ENCODE results near the gene DDI2. TPM values are rescaled to one million over a fixed set of nuclear protein-coding genes. Genes with fewer than 3 reads are reported as not detected.
"Not testable (repeated sequence)": the region's sequence is repeated elsewhere in the genome, so short reads cannot be mapped to it uniquely, and the experiment has no call there.

DDI2 gene
- total RNA-seq, 2 donors from 2014 or later: 23.6 to 25.1 TPM

DNA sequence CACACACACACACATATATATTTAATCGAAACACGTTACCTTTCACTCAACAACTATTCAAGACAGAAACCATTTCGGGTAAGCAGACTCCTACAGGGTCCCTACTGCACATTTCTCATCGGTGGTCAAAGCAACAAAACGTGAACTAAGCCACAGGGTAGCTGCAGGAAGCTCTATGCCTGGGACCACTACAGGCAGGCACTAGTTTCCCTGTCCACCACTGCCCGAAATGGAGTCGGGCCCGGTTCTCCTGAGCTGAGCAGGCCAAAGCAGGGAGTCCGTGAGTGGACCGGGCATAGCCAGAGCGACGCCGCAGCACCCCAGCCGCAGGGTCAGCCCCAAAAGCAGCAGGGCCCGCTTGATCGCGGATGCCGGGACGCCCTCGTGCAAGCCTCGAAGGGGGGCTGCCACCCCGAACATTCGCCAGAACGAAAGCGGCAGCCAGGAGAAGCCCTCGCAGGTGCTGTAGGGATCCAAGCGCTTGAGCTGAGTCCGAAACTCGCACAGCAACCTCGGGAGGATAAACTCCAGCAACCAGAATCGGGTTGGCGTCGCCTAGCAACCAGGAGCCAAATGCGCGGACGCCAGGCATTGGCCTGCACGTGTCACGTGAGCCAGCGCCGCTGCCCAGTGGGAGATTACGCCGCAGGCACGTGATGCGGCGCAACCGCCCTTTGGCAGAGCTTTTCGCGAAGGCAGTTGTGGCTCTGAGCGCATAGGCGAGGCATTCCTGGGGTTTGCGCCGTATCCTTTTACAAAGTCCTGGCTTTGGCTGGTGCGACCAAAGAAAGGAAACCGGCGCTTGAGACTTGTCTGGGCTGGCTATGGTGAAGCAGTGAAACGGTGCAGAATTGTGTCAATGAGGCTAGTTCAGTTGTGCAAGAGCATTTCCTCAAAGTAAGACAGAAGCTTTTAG, 13.9 kb upstream of the DDI2 start:
- intact Hi-C loops (cut with DNase I): no loop called here
- ATAC-seq (peak; percentile 99), DNase-seq (peak; percentile 99)

DNA sequence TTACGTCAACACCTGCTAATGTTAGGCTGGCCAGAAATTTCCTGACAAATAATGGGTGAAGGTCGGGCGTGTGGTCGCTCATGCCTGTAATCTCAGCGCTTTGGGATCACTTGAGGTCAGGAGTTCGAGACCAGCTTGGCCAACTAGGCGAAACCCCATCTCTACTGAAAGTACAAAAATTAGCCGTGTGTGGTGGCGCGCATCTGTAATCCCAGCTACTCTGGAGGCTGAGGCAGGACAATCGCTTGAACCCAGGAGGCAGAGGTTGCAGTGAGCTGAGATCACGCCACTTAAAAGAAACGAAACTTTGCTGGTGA, 13.3 kb upstream of the DDI2 start:
- DNase-seq; intact Hi-C loops (cut with DNase I); ATAC-seq: not testable (repeated sequence)

DNA sequence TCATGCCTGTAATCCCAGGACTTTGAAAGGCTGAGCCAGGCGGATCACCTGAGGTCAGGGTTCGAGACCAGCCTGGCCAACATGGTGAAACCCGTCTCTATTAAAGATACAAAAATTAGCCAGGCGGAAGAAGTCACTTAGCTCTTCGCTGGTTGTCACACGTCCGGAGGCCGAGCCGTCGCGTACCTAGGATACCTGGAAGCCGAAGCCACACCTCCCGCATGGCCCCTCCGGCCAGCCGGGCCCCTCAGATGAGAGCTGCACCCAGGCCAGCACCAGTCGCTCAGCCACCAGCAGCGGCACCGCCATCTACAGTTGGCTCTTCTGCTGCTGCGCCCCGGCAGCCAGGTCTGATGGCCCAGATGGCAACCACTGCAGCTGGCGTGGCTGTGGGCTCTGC, 12.9 kb upstream of the DDI2 start:
- ATAC-seq; intact Hi-C loops (cut with DNase I); DNase-seq: not testable (repeated sequence)

DNA sequence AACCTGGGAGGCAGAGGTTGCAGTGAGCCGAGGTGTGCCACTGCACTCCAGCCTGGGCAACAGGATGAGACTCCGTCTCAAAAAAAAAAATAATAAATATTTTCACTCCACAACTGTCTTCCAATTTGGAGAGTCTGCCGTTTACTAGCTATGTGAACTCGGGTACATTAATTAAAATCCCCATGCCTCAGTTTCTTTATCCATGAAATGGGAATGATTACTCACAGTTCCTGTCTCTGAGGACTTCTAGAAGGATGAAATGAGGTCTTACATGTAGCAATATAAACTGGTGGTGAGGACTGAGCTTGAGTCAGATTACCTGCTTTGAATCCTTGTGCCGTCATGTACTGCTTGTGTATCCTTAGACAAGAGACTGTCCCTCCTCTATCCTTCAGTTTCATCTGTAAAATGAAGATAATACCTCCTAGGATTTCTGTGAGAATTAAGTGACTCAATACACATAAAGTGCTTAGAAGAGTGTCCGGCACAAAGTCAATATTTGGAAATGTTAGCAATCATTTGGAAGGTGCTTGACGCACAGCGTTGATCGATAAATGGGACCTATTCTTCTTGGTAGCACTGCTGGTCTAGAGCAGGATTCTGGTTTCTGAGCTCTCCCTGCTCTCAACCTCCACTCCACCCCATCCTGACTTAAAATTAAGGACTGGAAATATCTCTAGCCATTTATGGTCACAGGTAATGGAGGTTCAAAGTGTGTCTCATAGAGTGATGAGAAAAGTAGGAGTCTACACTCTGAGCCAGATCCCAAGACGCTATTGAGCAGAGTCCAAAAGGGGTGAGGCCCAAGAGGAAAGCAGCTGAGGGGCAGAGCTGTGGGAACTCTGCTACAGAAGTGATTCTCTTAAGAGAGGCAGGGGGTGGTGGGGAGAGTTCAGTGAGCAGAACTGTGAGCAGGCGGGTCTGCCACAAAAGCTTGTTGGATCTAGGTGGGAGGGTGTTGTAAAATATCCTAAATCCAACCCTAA, 11.6 kb upstream of the DDI2 start:
- DNase-seq (no peak), ATAC-seq (no peak)
- intact Hi-C loops (cut with DNase I): no loop called here

DNA sequence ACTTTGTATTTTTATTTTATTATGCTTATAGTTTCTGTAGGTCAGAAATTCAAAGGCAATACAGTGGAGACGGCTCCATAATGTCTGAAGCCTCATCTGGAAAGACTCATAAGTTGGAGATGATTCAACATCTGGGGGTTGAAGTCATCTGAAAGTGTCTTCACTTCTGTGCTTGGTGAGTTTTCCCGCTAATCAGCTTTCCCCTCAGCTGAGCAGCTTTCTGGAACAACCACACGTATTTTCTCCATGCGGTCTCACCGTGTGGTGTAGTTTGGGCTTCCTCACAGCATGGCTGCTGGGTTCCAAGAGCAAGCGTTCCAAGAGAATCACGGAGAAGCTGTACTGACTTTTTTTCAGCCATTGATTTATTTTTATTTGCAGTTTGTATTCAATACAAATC, 7.6 kb upstream of the DDI2 start:
- intact Hi-C loops (cut with DNase I): no loop called here
- no peak for ATAC-seq

DNA sequence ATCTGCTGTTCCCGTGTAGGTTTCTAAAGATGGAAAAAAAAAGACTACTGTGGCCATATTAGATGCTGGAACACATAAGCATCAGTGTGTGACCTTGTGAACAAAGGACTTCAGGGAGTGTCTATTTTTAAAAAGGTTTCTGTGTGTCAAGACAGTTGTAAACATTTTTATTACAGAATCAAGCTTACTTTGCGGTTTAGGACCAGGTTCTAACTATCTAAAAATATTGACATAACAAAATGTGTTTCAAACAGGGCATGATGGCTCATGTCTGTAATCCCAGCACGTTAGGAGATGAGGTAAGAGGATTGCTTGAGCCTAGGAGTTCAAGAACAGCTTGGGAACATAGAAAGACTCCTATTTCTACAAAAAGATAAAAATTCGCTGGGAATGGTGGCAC, 7.1 kb upstream of the DDI2 start:
- ATAC-seq (no peak), DNase-seq (no peak)
- intact Hi-C loops (cut with DNase I): no loop called here

More for the DNA sequence above, 7.6 kb upstream of the DDI2 start:
- DNase-seq: no peak

DNA sequence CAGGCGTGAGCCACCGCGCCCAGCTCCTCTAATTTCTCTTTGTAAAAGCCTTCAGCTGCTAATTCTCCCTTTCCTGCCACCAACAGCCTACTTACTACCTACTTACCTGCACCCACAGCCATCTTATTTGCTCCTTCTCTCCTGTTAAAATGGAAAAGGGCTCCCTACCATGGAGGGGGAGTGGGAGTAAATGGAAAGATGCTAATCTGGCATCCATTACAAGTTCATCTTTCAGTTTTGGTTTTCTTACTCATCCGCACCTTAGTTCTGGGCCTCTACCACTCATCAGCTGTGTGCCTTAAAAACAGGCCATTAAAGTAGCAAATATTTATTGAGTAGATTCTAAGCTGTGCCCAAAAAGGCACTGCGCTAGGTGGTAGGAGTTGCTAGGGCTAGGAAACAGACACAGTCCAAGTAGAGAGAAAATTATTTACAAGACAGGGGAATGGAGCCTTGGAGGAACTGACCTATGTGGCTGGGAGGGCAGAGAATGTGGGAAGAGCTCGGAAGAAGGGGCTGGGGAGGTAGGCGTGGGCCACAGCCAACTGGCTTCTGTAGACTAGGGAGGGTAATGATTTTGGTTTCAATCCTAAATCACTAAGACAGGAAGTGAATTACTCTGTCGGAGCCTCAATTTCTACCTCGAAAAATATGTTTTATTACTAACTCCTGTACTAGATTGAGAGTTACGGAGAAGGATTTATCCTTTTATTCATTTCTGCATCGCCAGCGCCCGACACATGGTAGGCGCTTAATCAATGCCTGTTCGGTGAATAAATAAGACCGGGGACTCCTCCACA, 685 bp upstream of the DDI2 start:
- ATAC-seq: peak in 1 of 2 donors; percentile 31
- intact Hi-C loops (cut with DNase I): no loop called here
- DNase-seq: peak; percentile 42

DNA sequence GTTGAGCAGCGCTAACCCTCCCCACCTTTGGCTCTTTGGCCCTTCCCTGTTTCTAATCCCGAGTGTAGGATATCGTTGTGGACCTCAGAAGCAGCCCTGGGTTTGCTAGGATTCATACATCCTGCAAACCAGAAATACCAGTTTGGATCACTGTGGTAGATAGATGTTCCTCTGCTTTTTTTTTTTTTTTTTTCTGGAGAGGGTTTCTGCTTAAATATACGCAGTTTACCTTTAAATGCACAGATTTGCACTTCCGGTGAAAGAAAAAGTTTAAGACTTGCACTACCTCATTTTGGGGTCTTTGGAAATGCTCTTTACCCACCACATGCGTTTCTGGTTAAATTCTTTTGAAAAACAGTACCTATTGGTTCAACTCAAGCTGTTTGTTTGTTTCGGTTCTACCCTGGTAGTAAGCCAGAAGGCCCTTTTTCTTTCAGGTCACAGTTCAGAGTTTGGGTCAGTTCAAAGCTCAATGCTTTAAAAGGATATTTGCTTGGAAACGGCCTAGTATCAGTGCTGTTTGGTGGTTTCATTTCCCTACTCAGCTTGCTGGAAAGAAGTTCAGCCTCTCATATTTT, 908 bp downstream of the DDI2 start:
- no peak for ATAC-seq
- intact Hi-C loops (cut with DNase I): no loop called here
- no peak for DNase-seq

DNA sequence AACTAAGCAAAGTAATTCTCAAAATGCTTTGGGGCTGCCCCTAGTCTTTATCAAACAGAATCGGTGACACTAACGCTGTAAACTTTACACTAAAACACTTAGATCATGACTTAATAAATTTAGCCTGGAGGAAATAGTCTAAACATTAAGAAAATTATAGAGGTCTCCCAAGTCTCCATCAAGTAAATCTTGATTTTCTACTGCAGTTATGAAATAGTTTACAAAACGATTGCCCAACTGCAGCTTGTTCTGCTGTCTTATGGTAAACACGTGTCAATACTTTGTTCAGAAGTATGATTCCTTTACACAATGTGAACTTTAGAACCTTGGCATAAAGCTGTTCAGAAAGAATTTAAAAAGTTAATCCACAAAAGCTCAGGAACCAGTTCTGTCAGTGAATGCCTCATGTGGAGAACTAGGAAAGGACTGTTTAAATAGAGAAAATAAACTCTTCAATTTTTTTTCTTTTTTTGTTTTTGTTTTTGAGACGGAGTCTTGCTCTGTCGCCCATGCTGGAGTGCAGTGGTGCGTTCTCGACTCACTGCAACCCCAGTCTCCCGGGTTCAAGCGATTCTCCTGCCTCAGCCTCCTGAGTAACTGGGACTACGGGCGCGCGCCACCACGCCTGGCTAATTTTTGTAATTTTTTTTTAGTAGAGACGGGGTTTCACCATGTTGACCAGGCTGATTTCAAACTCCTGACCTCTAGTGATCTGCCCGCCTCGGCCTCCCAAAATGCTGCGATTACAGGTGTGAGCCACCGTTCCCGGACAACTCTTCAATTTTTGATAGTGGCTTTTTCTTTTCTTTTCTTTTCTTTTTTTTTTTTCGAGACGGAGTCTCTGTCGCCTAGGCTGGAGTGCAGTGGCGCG, 1.6 kb downstream of the DDI2 start:
- DNase-seq (no peak), ATAC-seq (no peak)
- intact Hi-C loops (cut with DNase I): no loop called here

DNA sequence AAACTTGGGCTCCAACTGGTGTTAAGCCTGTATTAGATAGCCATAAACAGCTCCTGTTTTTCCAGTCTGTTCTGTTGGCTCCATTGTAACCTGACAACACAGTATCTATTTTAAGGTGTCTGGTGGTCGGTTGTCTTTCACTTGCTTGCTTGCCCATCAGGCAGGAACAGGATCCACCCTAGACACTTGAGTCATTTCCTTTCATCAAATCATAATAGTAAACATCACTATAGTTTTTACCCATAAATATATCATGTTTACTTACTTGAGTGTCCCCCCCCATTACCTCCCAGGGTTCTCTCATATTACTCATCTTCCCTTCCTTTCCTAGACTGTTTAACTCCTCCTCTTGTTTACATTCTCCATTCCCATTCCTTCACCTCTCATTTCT, 2.9 kb downstream of the DDI2 start:
- DNase-seq (no peak), ATAC-seq (no peak)
- intact Hi-C loops (cut with DNase I): no loop called here

DNA sequence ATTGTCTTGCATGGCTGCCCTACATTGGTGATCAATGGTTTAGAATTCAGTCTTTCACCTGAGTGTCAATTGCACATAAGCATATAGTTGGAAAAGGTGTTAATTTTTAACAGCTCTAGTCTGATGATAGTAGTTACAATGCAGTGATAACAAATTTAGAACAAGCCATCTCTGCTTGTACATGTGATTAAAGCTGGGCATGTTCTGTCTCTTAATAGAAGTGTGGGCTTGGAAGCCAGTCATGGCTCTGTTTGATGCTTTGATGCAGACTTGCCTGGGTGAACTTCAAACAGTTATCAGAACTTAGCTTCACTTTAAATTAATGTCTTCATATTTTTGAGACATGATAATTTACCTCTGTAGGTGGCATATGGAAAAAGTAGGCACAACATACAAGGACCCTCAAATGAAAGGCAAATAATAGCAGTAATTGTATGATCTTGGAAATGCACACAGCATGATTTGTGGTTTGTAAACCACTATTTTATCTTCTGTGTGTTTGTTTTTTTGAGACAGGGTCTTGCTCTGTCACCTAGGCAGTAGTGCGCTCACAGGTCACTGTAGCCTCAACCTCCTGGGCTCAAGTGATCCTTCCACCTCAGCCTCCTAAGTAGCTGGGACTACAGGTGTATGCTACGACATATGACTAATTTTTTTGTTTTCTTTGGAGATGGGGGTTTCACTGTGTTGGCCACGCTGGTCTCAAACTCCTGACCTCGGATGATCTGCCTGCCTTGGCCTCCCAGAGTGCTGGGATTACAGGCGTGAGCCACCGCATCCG, 3.8 kb downstream of the DDI2 start:
- intact Hi-C loops (cut with DNase I): no loop called here
- ATAC-seq (no peak), DNase-seq (no peak)

DNA sequence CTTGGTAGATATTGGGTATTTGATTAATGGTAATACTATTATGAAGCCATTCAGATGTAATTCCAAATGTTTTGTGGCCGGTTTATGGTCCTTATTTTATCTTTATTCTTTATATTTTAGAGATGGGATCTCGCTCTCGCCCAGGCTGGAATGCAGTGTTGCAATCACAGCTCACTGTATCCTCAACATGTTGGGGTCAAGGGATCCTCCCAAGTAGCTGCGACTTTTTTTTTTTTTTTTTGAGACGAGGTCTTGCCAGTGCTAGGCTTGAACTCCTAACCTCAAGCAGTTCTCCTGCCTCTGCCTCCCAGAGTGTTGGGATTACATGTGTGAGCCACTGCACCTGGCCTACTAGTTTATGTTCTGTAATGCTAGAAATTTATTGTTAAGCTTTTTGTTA, 4.7 kb downstream of the DDI2 start:
- DNase-seq (no peak), ATAC-seq (no peak)
- intact Hi-C loops (cut with DNase I): no loop called here

DNA sequence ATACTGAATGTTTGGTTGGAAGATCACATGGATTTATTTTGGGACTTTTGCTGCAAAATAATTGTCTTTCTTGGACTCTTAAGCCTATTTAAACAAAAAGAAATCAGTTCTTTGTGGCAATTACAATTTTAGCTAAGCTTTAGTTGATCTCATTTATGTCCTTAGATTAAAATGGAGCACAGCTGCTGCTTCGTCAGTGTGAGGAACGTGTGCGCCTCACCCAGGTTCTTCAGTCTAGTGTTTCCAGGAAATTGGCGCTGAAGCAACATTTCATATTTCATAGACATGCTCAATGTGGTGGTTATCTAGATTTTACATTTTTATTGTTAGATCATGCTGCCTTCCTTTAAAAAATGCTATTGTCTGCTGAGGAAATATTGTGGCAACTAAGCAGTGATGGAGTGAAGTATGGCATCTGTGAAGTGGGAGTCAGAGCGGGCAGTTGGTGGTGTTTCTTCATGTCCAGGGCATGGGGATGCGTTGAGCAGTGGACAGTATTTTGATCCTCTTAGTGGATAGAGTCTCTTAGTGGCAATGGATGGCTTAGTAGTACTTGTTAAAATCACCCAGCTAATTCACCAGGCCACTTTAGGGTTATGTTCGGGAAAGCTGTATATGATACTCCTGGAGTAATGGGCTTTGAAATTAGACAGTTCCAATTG, 5.6 kb downstream of the DDI2 start:
- no peak for DNase-seq
- intact Hi-C loops (cut with DNase I): no loop called here

DNA sequence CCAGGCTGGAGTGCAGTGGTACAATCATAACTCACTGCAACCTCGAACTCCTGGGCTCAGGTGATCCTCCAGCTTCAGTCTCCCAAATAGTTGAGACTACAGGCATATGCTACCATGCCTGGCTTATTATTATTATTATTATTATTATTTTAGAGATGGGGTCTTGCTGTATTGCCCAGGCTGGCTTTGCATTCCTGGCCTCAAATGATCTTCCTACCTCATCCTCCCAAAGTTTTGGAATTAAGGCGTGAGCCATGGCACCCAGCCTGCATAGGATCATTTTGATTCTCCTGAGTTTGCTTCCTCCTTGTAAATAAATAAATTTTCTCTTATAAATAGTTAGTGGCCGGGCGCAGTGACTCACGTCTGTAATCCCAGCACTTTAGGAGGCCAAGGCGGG, 6.2 kb downstream of the DDI2 start:
- DNase-seq: no peak
- ATAC-seq: no peak
- intact Hi-C loops (cut with DNase I): no loop called here

More for the DNA sequence above, 5.6 kb downstream of the DDI2 start:
- ATAC-seq: no peak

DNA sequence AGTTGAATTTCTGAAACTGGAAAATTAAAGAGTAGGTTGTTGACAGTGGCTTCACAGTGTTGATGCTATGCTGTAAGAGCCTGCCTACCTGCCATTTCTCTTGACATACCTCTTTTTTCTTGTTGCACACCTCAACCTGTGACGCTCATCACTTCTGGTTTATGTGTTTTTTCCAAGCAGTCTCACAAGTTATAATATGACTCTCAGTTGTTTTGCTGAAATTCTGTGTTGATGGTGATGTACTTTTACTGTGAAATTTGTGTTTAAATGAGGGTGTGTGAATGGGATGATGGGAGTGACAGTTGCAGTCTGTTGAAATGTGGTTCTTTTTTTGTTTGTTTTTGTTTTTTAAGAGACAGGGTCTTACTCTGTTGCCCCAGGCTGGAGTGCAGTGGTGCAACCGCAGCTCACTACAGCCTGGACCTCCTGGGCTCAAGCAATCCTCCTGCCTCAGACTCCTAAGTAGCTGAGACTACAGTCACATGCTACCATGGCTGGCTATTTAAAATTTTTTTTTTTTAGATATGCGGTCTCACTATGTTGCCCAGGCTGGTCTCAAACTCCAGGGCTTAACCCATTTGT, 7.0 kb downstream of the DDI2 start:
- intact Hi-C loops (cut with DNase I): no loop called here
- ATAC-seq (no peak), DNase-seq (no peak)

Data from left cardiac atrium (tissue), 4 donors.